ENCODE results near the gene ANAPC13. TPM values are rescaled to one million over a fixed set of nuclear protein-coding genes. Genes with fewer than 3 reads are reported as not detected.
A peak's percentile ranks its signal among the peaks of the same experiment; 100 is the strongest.

The ANAPC13 gene
- total RNA-seq, 1 donor from 2014 or later: 100 TPM

- DNase-seq (ENCODE audit: low spot score): no peak
- no peaks in the 10 kb centered on the region for H4K20me1 ChIP-seq (ENCODE audit: low read depth)
- no peaks in the 10 kb centered on the region for H3K27me3 ChIP-seq
- Mint-ChIP-seq H3K36me3 (no peaks in the 10 kb centered on the region), H3K9me3 (peaks cover 9% of the 10 kb centered on the region), H3K27ac (no peak overlapping the region), H3K4me1 (peaks cover 18% of the 10 kb centered on the region), H3K4me3 (no peak overlapping the region), H3K27me3 (ENCODE audit: insufficient read depth, low read depth) (peaks cover 4% of the 10 kb centered on the region)
- TF ChIP-seq CTCF (IDR thresholded peaks at IDR 0.05) (no peak), EZH2phosphoT487 (IDR thresholded peaks at IDR 0.05) (no peak), EZH2 (IDR thresholded peaks at IDR 0.05) (no peak)
- no peak overlapping the region for H3K4me3 ChIP-seq
- H3K9ac ChIP-seq: no peak overlapping the region
- no peak overlapping the region for H2AFZ ChIP-seq (replicated peaks)
- H3K4me2 ChIP-seq: no peak overlapping the region
- H3K9me3 ChIP-seq (ENCODE audit: low read depth): no peaks in the 10 kb centered on the region
- H3K79me2 ChIP-seq (ENCODE audit: low read depth): no peaks in the 10 kb centered on the region
- H3K36me3 ChIP-seq: no peaks in the 10 kb centered on the region
- no peak overlapping the region for H3K27ac ChIP-seq
- H3K4me1 ChIP-seq: peaks cover 6% of the 10 kb centered on the region
- H3F3A ChIP-seq (ENCODE audit: low read depth): no peaks in the 10 kb centered on the region
Observed at GRCh38 chr3:134441321-134441720, 44.5 kb downstream of the ANAPC13 start.

- H3K27me3 ChIP-seq: no peaks in the 10 kb centered on the region
- no peak overlapping the region for H3K4me3 ChIP-seq
- Mint-ChIP-seq H3K27me3 (ENCODE audit: insufficient read depth, low read depth) (peaks cover 2% of the 10 kb centered on the region), H3K9me3 (peaks cover 3% of the 10 kb centered on the region), H3K36me3 (no peaks in the 10 kb centered on the region), H3K4me3 (no peak overlapping the region), H3K27ac (peak overlapping the region; percentile 5), H3K4me1 (peaks cover 18% of the 10 kb centered on the region)
- no peak for DNase-seq (ENCODE audit: low spot score)
- H2AFZ ChIP-seq (replicated peaks): peak overlapping the region; percentile 47
- H3K4me1 ChIP-seq: peaks cover 6% of the 10 kb centered on the region
- no peaks in the 10 kb centered on the region for H3K36me3 ChIP-seq
- no peak overlapping the region for H3K9ac ChIP-seq
- H3K9me3 ChIP-seq (ENCODE audit: low read depth): no peaks in the 10 kb centered on the region
- H3K79me2 ChIP-seq (ENCODE audit: low read depth): no peaks in the 10 kb centered on the region
- no peaks in the 10 kb centered on the region for H3F3A ChIP-seq (ENCODE audit: low read depth)
- H3K27ac ChIP-seq: no peak overlapping the region
- H3K4me2 ChIP-seq: no peak overlapping the region
- H4K20me1 ChIP-seq (ENCODE audit: low read depth): no peaks in the 10 kb centered on the region
- no peak for TF ChIP-seq EZH2phosphoT487 (IDR thresholded peaks at IDR 0.05)
- no peak for TF ChIP-seq EZH2 (IDR thresholded peaks at IDR 0.05)
- no peak for TF ChIP-seq CTCF (IDR thresholded peaks at IDR 0.05)
Observed at GRCh38 chr3:134437211-134437752, 48.5 kb downstream of the ANAPC13 start.

GRCh38 chr3:134432236-134432635, 53.5 kb downstream of the ANAPC13 start:
- H3K9ac ChIP-seq: no peak overlapping the region
- no peak overlapping the region for H2AFZ ChIP-seq (replicated peaks)
- H3F3A ChIP-seq (ENCODE audit: low read depth): no peaks in the 10 kb centered on the region
- H3K9me3 ChIP-seq (ENCODE audit: low read depth): no peaks in the 10 kb centered on the region
- H3K79me2 ChIP-seq (ENCODE audit: low read depth): no peaks in the 10 kb centered on the region
- no peak for DNase-seq (ENCODE audit: low spot score)
- TF ChIP-seq CTCF (IDR thresholded peaks at IDR 0.05) (no peak), EZH2phosphoT487 (IDR thresholded peaks at IDR 0.05) (no peak), EZH2 (IDR thresholded peaks at IDR 0.05) (no peak)
- Mint-ChIP-seq H3K9me3 (no peaks in the 10 kb centered on the region), H3K4me3 (no peak overlapping the region), H3K27ac (no peak overlapping the region), H3K36me3 (no peaks in the 10 kb centered on the region), H3K4me1 (peaks cover 11% of the 10 kb centered on the region), H3K27me3 (ENCODE audit: insufficient read depth, low read depth) (peaks cover 2% of the 10 kb centered on the region)
- no peaks in the 10 kb centered on the region for H3K27me3 ChIP-seq
- H3K36me3 ChIP-seq: no peaks in the 10 kb centered on the region
- H3K4me3 ChIP-seq: no peak overlapping the region
- no peaks in the 10 kb centered on the region for H4K20me1 ChIP-seq (ENCODE audit: low read depth)
- no peak overlapping the region for H3K27ac ChIP-seq
- H3K4me2 ChIP-seq: no peak overlapping the region
- peaks cover under 1% of the 10 kb centered on the region for H3K4me1 ChIP-seq
